Left kidney (tissue), 8 donors: ENCODE measurements around the gene TTC17. TPM values are rescaled to one million over a fixed set of nuclear protein-coding genes. Genes with fewer than 3 reads are reported as not detected.
A peak's percentile ranks its signal among the peaks of the same experiment; 100 is the strongest.
"Not testable (repeated sequence)": the region's sequence is repeated elsewhere in the genome, so short reads cannot be mapped to it uniquely, and the experiment has no call there.

Experiments
- DNase-seq: peaks from one replicate; pipeline ENCODE4 v3.0.0-alpha.2; 2013
- long read RNA-seq, 8 donors: transcript quantifications; one replicate each; lab custom pipeline, GENCODE V29; 2026
- polyA plus RNA-seq: library from polyadenylated mRNA; unstranded; fragments of 120-200 nt; gene quantifications from one replicate; pipeline ENCODE4 v1.2.1, GENCODE V29; 2013; ENCODE audit not compliant: insufficient read length

The TTC17 gene
- 182 TPM for polyA plus RNA-seq
- long read RNA-seq, donor 1, partial matches to known transcripts: 56 of 66 reads
- long read RNA-seq, donor 1, other reads (novel, unspliced or antisense): 0 of 66 reads
- long read RNA-seq, donor 2, partial matches to known transcripts: 45 of 68 reads
- long read RNA-seq, donor 2, other reads (novel, unspliced or antisense): 14 of 68 reads
- long read RNA-seq, donor 3, partial matches to known transcripts: 42 of 50 reads
- long read RNA-seq, donor 3, other reads (novel, unspliced or antisense): 0 of 50 reads
- long read RNA-seq, donor 4, partial matches to known transcripts: 8 of 11 reads
- long read RNA-seq, donor 4, other reads (novel, unspliced or antisense): 0 of 11 reads
- long read RNA-seq, donor 5, transcript TTC17-202 (20 exons, 3,648 nt): major isoform, 8 of 36 reads
- long read RNA-seq, donor 5, partial matches to known transcripts: 11 of 36 reads
- long read RNA-seq, donor 5, other reads (novel, unspliced or antisense): 14 of 36 reads
- long read RNA-seq, donor 6, full-length matches to known transcripts: 8 of 66 reads
- long read RNA-seq, donor 6, partial matches to known transcripts: 53 of 66 reads
- long read RNA-seq, donor 6, other reads (novel, unspliced or antisense): 5 of 66 reads
- long read RNA-seq, donor 7, transcript TTC17-202 (20 exons, 3,648 nt): minor isoform, 5 of 148 reads
- long read RNA-seq, donor 7, transcript TTC17-212 (2 exons, 2,607 nt): major isoform, 6 of 148 reads
- long read RNA-seq, donor 7, partial matches to known transcripts: 119 of 148 reads
- long read RNA-seq, donor 7, other reads (novel, unspliced or antisense): 11 of 148 reads
- long read RNA-seq, donor 8, partial matches to known transcripts: 8 of 21 reads
- long read RNA-seq, donor 8, other reads (novel, unspliced or antisense): 7 of 21 reads

DNA sequence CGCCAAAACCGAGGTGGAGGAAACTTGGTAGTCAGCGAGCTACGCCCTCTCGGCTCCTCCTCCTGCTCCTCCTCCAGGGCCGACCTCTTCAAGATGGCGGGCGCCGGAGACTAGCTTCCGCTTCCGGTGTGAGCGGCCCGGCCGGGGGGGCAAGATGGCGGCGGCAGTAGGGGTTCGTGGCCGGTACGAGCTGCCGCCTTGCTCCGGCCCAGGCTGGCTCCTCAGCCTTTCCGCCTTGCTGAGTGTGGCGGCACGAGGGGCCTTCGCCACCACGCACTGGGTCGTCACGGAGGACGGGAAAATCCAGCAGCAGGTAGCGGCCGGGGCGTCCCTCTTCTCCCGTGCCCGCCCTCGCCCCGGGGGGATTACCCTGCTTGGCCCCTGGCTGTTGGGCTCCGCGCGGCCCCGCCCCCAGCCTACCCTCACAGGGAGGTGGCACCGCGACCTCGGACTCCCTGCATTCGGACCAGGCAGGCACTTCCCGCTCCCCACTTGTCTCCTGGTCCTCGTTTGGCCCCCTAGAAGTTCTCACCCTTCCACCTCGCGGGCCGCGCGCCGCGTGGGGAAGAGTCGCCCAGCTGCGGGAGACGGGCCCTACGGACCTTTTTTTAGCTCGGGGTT is at the start of gene TTC17:
TSS of gene TTC17 (plus strand) at position 120 of the 621 bp plus-strand sequence. CDS start at position 155, 35 bp downstream.
- DNase-seq: peak; percentile 89

GRCh38 chr11:43311791-43312607 is 46.7 kb upstream of the TTC17 start, which contains the start of gene API5:
Gene API5 (plus strand): TSS chr11:43311996. CDS start chr11:43312128, 132 bp downstream.
- peak; percentile 94 for DNase-seq

GRCh38 chr11:43315966-43316365 is 42.8 kb upstream of the TTC17 start:
- no peak for DNase-seq

DNA sequence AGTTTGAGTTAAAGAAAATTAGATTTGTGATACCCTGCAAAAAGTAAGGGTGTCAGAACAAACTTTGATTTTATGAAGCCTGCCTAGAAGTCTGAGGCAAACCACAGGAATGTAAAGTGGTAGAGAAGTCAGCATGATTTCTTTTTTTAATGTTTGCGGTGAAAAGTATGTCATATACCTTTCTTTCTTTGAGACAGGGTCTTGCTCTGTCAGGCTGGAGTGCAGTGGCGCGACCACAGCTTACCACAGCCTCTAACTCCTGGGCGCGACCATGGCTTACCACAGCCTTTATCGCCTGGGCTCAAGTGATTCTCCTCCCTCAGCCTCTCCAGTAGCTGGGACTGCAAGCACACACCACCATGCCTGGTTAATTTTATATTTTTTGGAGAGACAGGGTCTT is 42.3 kb upstream of the TTC17 start:
- no peak for DNase-seq

DNA sequence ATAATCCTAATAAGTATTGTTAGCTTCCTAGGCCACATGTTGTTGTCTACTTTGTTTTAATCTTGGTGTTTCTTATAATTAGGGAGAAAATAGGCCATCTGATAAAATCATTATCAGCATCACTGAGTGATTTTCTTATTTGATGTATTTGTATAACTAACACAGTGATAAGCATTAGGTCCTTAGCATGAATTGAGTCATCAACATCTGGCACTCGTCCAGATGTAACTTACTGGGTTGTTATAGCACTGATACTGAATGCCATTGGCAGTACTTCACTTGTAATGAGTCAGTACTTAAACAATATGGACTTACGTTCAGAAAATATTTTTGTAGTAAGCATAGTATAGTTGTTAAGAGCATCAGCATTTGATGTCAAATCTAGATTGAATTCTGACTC is 30.7 kb upstream of the TTC17 start:
- DNase-seq: no peak

- DNase-seq: no peak
Observed at GRCh38 chr11:43328482-43328881, 30.2 kb upstream of the TTC17 start.

DNA sequence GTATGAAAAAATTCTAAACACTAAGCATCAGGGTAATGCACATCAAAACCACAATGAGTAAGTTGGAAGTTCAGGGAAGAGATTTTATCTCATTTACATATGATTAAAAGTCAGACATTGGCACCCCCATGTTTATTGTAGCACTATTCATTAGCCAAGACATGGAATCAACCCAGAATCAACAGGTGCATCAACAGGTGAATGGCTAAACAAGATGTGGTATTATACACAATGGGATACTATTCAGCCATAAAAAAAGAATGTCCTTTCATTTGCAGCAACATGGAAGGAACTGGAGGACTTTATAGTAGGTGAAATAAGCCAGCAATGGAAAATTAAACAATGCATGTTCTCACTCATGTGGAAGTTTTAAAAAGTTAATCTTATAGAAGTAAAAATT is 17.6 kb upstream of the TTC17 start:
- DNase-seq: no peak

- not testable (repeated sequence) for DNase-seq
Observed at GRCh38 chr11:43351426-43351825, 7.3 kb upstream of the TTC17 start.

GRCh38 chr11:43354311-43354710 is 4.4 kb upstream of the TTC17 start:
- no peak for DNase-seq

DNA sequence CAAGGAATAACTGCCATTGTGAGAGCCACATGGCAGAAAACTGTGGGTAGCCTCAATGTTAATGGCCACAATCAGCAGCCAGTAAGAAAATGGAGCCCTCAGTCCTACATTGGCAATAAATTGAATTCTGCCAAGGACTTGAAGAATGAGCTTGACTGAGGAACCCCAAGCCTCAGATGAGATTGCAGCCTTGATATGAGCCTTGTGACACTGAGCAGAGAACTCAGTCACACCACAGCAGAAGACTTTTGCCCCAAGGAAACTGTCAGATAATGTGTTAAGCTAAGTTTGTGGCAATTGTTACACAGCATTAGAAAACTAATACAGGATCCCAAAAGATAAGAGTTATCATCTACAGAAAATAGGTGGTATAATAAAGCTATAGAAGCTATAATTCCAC is 2.4 kb upstream of the TTC17 start:
- no peak for DNase-seq

- peak; percentile 26 for DNase-seq
Observed at GRCh38 chr11:43358279-43358800, 380 bp upstream of the TTC17 start.

DNA sequence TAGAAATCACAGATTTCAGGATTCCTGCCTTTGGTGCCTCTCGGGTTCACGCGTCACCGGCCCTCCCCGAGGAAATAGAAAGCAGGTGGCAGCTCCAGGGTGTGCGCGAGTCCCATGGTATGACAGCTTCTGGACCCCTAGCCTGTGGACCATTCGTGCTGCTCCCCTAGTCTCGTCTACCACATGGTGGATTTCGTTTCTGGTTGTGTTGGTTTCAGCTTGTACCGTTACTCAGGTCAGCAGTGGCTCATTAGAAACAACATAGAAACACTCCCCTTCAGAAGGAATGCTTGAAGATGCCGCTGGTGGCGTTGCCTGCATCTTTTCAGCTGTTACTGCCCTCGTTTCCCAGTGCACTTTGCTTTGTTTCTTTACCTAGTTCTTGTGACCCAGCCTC is 700 bp downstream of the TTC17 start:
- DNase-seq: peak; percentile 19

DNA sequence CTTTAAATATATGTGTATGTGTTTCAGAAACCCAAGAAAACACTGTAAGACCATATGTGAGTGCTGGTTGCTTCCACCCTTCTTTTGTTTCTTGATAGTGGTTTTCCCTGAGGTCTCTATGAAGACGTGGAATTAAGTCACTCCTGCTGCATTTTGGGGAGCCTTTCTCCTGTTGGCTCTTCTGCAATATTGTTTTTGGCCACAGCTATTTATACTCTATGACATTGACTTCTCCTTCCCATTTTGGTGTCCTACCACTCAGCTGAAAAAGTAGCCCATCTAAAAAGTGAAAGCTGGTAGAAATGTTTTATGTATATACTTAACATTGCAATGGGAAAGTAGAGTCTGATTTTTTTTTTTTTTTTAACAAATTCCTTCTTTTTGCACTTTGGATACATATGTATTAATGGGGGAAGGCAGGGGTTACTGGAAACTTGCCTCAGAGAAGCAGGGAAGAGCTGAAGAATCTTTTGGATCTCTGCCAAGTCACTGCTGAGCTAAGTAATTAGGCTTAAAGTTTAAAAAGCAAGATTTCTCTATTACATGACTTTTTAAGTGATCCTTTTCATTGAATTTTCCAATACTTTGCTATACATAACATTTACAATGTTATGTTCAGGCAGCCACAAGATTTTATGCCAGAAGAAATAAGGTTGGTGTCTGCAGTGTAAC is 1.8 kb downstream of the TTC17 start:
- no peak for DNase-seq

DNA sequence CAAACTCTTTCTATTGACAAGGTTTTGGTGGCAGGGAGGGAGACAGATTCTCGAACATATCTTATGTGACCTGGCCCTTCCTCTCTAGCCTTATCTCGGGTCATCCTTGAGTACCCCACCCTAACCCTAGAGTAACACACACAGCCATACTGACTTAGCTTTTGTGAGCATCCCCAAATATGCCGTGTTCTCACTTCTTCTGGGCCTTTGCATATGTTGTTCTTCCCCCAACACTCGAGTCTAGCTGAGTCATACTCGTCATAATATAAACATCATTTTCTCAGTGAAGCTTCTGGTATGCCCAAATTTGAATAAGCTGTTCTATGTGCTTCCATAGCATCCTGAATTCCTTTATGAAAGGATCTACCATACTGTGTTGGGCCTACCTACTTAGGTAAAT is 8.0 kb downstream of the TTC17 start:
- DNase-seq: no peak

- DNase-seq: no peak
Observed at GRCh38 chr11:43367382-43368178, 8.9 kb downstream of the TTC17 start.

DNA sequence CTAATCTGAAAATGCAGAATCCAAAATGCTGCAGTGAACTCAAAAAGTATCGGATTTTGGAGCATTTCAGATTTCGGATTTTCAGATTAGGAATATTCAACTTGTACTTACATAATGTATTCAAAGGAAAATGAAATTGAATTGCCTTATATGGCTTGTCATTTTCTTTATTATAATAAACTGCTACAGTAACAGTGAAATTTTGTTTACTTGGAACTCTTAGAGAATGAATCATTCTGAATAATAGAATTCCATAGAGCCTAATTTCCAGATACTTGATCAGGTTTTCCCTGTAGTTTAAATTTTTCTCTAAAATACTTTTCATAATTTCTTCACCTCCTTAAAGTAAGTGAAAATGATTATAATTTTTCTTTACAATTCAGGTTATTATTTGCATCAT is 17.3 kb downstream of the TTC17 start:
- no peak for DNase-seq

GRCh38 chr11:43376594-43376993 is 17.9 kb downstream of the TTC17 start:
- no peak for DNase-seq

- no peak for DNase-seq
Observed at GRCh38 chr11:43377389-43377788, 18.7 kb downstream of the TTC17 start.

DNA sequence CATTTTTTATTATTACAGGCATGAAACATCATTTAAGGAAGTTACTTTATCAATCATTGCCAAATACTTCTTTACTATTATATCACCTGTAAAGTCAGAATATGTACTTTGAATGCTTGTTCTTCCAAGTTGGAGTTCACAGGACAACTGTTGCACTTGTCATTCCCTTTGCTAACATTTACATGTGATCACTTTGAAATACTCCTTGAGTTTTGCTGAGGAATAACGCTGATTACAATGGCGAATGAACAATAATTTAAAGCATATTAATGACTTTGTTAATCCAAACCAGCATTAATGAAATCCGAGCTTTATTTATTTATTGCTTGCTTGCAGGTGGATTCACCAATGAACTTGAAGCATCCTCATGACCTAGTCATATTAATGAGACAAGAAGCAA is 20.2 kb downstream of the TTC17 start:
- no peak for DNase-seq

GRCh38 chr11:43381802-43382201 is 23.1 kb downstream of the TTC17 start:
- no peak for DNase-seq
